ENCODE results near the gene WDR13. TPM values are rescaled to one million over a fixed set of nuclear protein-coding genes. Genes with fewer than 3 reads are reported as not detected.

WDR13 gene
- polyA plus RNA-seq, 1 donor (not counting 4 experiments of a cell fraction or from before 2014, with no cell fraction given): 32.8 TPM

- Histone ChIP-seq H4K20me1 (ENCODE audit: control insufficient read depth, extremely low read depth, insufficient read depth, low read length) (no peaks in the 10 kb centered on the region), H3K27me3 (ENCODE audit: control insufficient read depth, extremely low read depth, insufficient read depth, low read length) (no peaks in the 10 kb centered on the region), H3K4me2 (ENCODE audit: control insufficient read depth, extremely low read depth, insufficient read depth, low read depth, low read length) (no peak overlapping the region), H3K9ac (ENCODE audit: control insufficient read depth, extremely low read depth, insufficient read depth, low read length) (no peak overlapping the region), H3K9me3 (ENCODE audit: control insufficient read depth, low read depth, low read length) (no peaks in the 10 kb centered on the region), H3K36me3 (ENCODE audit: control insufficient read depth in 2 of 2, extremely low read depth in 1 of 2, insufficient read depth in 2 of 2, low read length in 2 of 2) (no peaks in the 10 kb centered on the region), H3K79me2 (ENCODE audit: control insufficient read depth, insufficient read depth, low read length) (no peaks in the 10 kb centered on the region), H3K4me3 (ENCODE audit: control insufficient read depth in 2 of 3, extremely low read depth in 1 of 3, insufficient read depth in 2 of 3, low read depth in 1 of 3, low read length in 3 of 3) (no peak overlapping the region), H3K27ac (ENCODE audit: control insufficient read depth, insufficient read depth, low read length) (no peak overlapping the region), H3K9me1 (ENCODE audit: control insufficient read depth, extremely low read depth, insufficient read depth, low read length) (no peaks in the 10 kb centered on the region), H2AFZ (ENCODE audit: control insufficient read depth, low read length) (no peak overlapping the region), H3K4me1 (ENCODE audit: control insufficient read depth, extremely low read depth, insufficient read depth, low read length) (no peaks in the 10 kb centered on the region)
- no peak for TF ChIP-seq CTCF (optimal IDR thresholded peaks at IDR 0.05 in 1 of 3, IDR thresholded peaks at IDR 0.05 in 1 of 3, conservative IDR thresholded peaks at IDR 0.05 in 1 of 3; ENCODE audit: extremely low read depth in 1 of 3, insufficient read depth in 2 of 3, low read length in 3 of 3)
- TF ChIP-seq EZH2 (IDR thresholded peaks at IDR 0.05; ENCODE audit: low read length): no peak
- dilution Hi-C loops (cut with MboI; ENCODE audit: extremely low pct_ligation_motif_present, low sequenced_read_pairs): no loop called here
- DNase-seq (ENCODE audit: low read depth, low spot score) (no peak), FAIRE-seq (no peak)
Measured at GRCh38 chrX:48636776-48637175, 39.5 kb downstream of the WDR13 start.

- Histone ChIP-seq H3K9me1 (ENCODE audit: control insufficient read depth, extremely low read depth, insufficient read depth, low read length) (no peaks in the 10 kb centered on the region), H3K79me2 (ENCODE audit: control insufficient read depth, insufficient read depth, low read length) (no peaks in the 10 kb centered on the region), H3K27ac (ENCODE audit: control insufficient read depth, insufficient read depth, low read length) (no peak overlapping the region), H3K9me3 (ENCODE audit: control insufficient read depth, low read depth, low read length) (no peaks in the 10 kb centered on the region), H3K27me3 (ENCODE audit: control insufficient read depth, extremely low read depth, insufficient read depth, low read length) (no peaks in the 10 kb centered on the region), H3K36me3 (ENCODE audit: control insufficient read depth in 2 of 2, extremely low read depth in 1 of 2, insufficient read depth in 2 of 2, low read length in 2 of 2) (no peaks in the 10 kb centered on the region), H3K4me2 (ENCODE audit: control insufficient read depth, extremely low read depth, insufficient read depth, low read depth, low read length) (no peak overlapping the region), H3K4me1 (ENCODE audit: control insufficient read depth, extremely low read depth, insufficient read depth, low read length) (no peaks in the 10 kb centered on the region), H2AFZ (ENCODE audit: control insufficient read depth, low read length) (no peak overlapping the region), H4K20me1 (ENCODE audit: control insufficient read depth, extremely low read depth, insufficient read depth, low read length) (no peaks in the 10 kb centered on the region), H3K4me3 (ENCODE audit: control insufficient read depth in 2 of 3, extremely low read depth in 1 of 3, insufficient read depth in 2 of 3, low read depth in 1 of 3, low read length in 3 of 3) (no peak overlapping the region), H3K9ac (ENCODE audit: control insufficient read depth, extremely low read depth, insufficient read depth, low read length) (no peak overlapping the region)
- TF ChIP-seq CTCF (optimal IDR thresholded peaks at IDR 0.05 in 1 of 3, IDR thresholded peaks at IDR 0.05 in 1 of 3, conservative IDR thresholded peaks at IDR 0.05 in 1 of 3; ENCODE audit: extremely low read depth in 1 of 3, insufficient read depth in 2 of 3, low read length in 3 of 3) (no peak), EZH2 (IDR thresholded peaks at IDR 0.05; ENCODE audit: low read length) (no peak)
- dilution Hi-C loops (cut with MboI; ENCODE audit: extremely low pct_ligation_motif_present, low sequenced_read_pairs): no loop called here
- FAIRE-seq (no peak), DNase-seq (ENCODE audit: low read depth, low spot score) (no peak)
Measured at GRCh38 chrX:48645669-48646068, 48.4 kb downstream of the WDR13 start.

All from keratinocyte (primary cell).